HCT116 (cell line): ENCODE results near the gene FCN3. TPM values are rescaled to one million over a fixed set of nuclear protein-coding genes. Genes with fewer than 3 reads are reported as not detected.
A peak's percentile ranks its signal among the peaks of the same experiment; 100 is the strongest.

Experiments used
- ATAC-seq: fragments of 200-7000 bp; cut with Tn5 transposase; 2 replicates; pipeline ENCODE4 v1.9.1; 2020; ENCODE audit warnings: mild to moderate bottlenecking, moderate library complexity
- BruUV-seq: library from RNA; stranded (reverse); fragments of 400-500 nt; replicated peaks from 2 replicates; lab custom pipeline; 2021; lab: Mats Ljungman, UMichigan
- CTCF ChIA-PET: fragments of 300-600 bp; sonication (Branson Sonifier 250); formaldehyde crosslinking; loops from one replicate; lab custom pipeline; 2021; ENCODE audit warnings: antibody characterized with exemption; lab: Charles Lee
- POLR2A ChIA-PET: fragments of 300-600, 350-600 bp; sonication (Branson Sonifier 250); formaldehyde crosslinking; loops from one replicate; lab custom pipeline; 2021; ENCODE audit warnings: antibody characterized with exemption; lab: Charles Lee
- RAD21 ChIA-PET, 2 experiments: fragments of 300-600 bp; sonication (Branson Sonifier 250); formaldehyde crosslinking; loops; one replicate each; lab custom pipeline; 2023; ENCODE audit warnings: low total read pairs in 2 of 2; ENCODE audit not compliant: uncharacterized antibody in 2 of 2, unreplicated experiment in 2 of 2, low non-redundant PET in 1 of 2; lab: Charles Lee
- DNase-seq: peaks from one replicate; pipeline ENCODE4 v3.0.0-alpha.2; 2010; ENCODE audit warnings: low read depth, low spot score
- H2AFZ ChIP-seq: fragments of 200-600 bp; shearing (Covaris generic), sonication (generic); 2 replicates; pipeline ENCODE4 v1.6.1; 2017; ENCODE audit warnings: low read depth, mixed run types, mixed read lengths, antibody characterized with exemption, low read length; ENCODE audit not compliant: poor library complexity, severe bottlenecking
- H3K27ac ChIP-seq: 2 replicates; pipeline ENCODE4 v1.5.1; 2012; ENCODE audit warnings: low read depth, low read length
- H3K27me3 ChIP-seq: fragments of 200-600 bp; sonication (generic); 2 replicates; pipeline ENCODE4 v1.6.1; 2016; ENCODE audit warnings: mixed run types, low read length, mixed read lengths; ENCODE audit not compliant: insufficient read depth
- H3K36me3 ChIP-seq, 2 experiments: fragments of 200-500 bp in 1 of 2; fragments of 200-600 bp in 1 of 2; sonication (Bioruptor generic) in 1 of 2; sonication (generic) in 1 of 2; 2 replicates each; pipeline versions ENCODE4 v1.5.1 to v1.6.1; 2014 to 2016; ENCODE audit warnings: low read length in 2 of 2, inconsistent platforms in 1 of 2, mixed read lengths in 1 of 2, mixed run types in 1 of 2; ENCODE audit not compliant: insufficient read depth in 2 of 2, control insufficient read depth in 1 of 2
- H3K4me1 ChIP-seq, 2 experiments: fragments of 200-600 bp in 1 of 2; sonication (generic) in 1 of 2; 2 replicates each; pipeline versions ENCODE4 v1.5.1 to v1.6.1; 2012 to 2017; ENCODE audit warnings: low read length in 2 of 2, inconsistent platforms in 1 of 2, mild to moderate bottlenecking in 1 of 2, mixed read lengths in 1 of 2, mixed run types in 1 of 2, moderate library complexity in 1 of 2; ENCODE audit not compliant: insufficient read depth in 2 of 2, control insufficient read depth in 1 of 2
- H3K4me2 ChIP-seq: fragments of 200-600 bp; sonication (generic); 2 replicates; pipeline ENCODE4 v1.6.1; 2017; ENCODE audit warnings: mixed run types, low read length, mixed read lengths
- H3K4me3 ChIP-seq, 2 experiments: fragments of 200-600 bp in 1 of 2; sonication (generic) in 1 of 2; replicated peaks in 1 of 2; 2 replicates each; pipeline ENCODE4 v1.5.1; 2011 to 2016; ENCODE audit warnings: low read length in 2 of 2, control low read depth in 1 of 2, low read depth in 1 of 2, mild to moderate bottlenecking in 1 of 2, mixed read lengths in 1 of 2, mixed run types in 1 of 2
- H3K79me2 ChIP-seq: fragments of 200-600 bp; sonication (generic); 2 replicates; pipeline ENCODE4 v1.6.1; 2017; ENCODE audit warnings: mild to moderate bottlenecking, mixed run types, low read length, moderate library complexity, mixed read lengths; ENCODE audit not compliant: insufficient read depth
- H3K9ac ChIP-seq: fragments of 200-600 bp; sonication (generic); 2 replicates; pipeline ENCODE4 v1.6.1; 2016; ENCODE audit warnings: low read length, mixed read lengths
- H3K9me2 ChIP-seq: fragments of 200-600 bp; sonication (generic), shearing (Covaris generic); 2 replicates; pipeline ENCODE4 v1.6.1; 2017; ENCODE audit warnings: mixed run types, mild to moderate bottlenecking, moderate library complexity; ENCODE audit not compliant: insufficient read depth
- H3K9me3 ChIP-seq, 2 experiments: fragments of 200-500 bp in 1 of 2; fragments of 200-600 bp in 1 of 2; sonication (Bioruptor generic) in 1 of 2; sonication (generic) in 1 of 2; 2 replicates each; pipeline ENCODE4 v1.6.1; 2014 to 2017; ENCODE audit warnings: low read length in 2 of 2, mixed read lengths in 2 of 2, inconsistent platforms in 1 of 2, low read depth in 1 of 2, mild to moderate bottlenecking in 1 of 2, mixed run types in 1 of 2, moderate library complexity in 1 of 2; ENCODE audit not compliant: control insufficient read depth in 1 of 2, insufficient read depth in 1 of 2
- H4K20me1 ChIP-seq: fragments of 200-600 bp; sonication (generic), shearing (Covaris generic); 2 replicates; pipeline ENCODE4 v1.6.1; 2017; ENCODE audit warnings: mixed run types, mild to moderate bottlenecking, moderate library complexity; ENCODE audit not compliant: insufficient read depth
- CTCF ChIP-seq, 3 experiments: fragments of 200-600 bp in 1 of 3; sonication (generic) in 1 of 3; IDR thresholded peaks in 2 of 3; conservative IDR thresholded peaks in 1 of 3; 2 replicates each; pipeline ENCODE4 v1.5.1; 2012 to 2017; ENCODE audit warnings: low read depth in 2 of 3, low read length in 2 of 3, antibody characterized with exemption in 1 of 3, borderline replicate concordance in 1 of 3, control low read depth in 1 of 3, mild to moderate bottlenecking in 1 of 3, mixed read lengths in 1 of 3, mixed run types in 1 of 3, moderate library complexity in 1 of 3; ENCODE audit not compliant: insufficient read depth in 1 of 3
- EGR1 ChIP-seq: IDR thresholded peaks from 2 replicates; pipeline ENCODE4 v1.6.1; 2012; ENCODE audit warnings: low read depth
- ELF1 ChIP-seq: IDR thresholded peaks from 2 replicates; pipeline ENCODE4 v1.6.1; 2012; ENCODE audit warnings: low read depth, borderline replicate concordance
- FOSL1 ChIP-seq: IDR thresholded peaks from 2 replicates; pipeline ENCODE4 v1.6.1; 2012; ENCODE audit warnings: low read depth
- JUND ChIP-seq: IDR thresholded peaks from 2 replicates; pipeline ENCODE4 v1.6.1; 2012
- SP1 ChIP-seq: IDR thresholded peaks from 2 replicates; pipeline ENCODE4 v1.6.1; 2012; ENCODE audit warnings: low read depth
- TCF7L2 ChIP-seq: IDR thresholded peaks from 2 replicates; pipeline ENCODE4 v1.7.0; 2011; ENCODE audit warnings: borderline replicate concordance, inconsistent platforms; ENCODE audit not compliant: insufficient read depth, insufficient read length; ENCODE audit errors: extremely low read depth
- intact Hi-C: fragments of 100-400 bp; cut with micrococcal nuclease; formaldehyde crosslinking; loops from 2 replicates; pipeline ENCODE4 v1.10.0; 2022
- total RNA-seq: library from RNA; stranded (reverse); gene quantifications from one replicate; pipeline ENCODE4 v1.2.1, GENCODE V29; 2021; ENCODE audit not compliant: unreplicated experiment

The FCN3 gene
- total RNA-seq, 1 experiment from 2014 or later: 1.2 TPM

GRCh38 chr1:27356619-27357280 lies 17.9 kb downstream of the FCN3 start:
- POLR2A ChIA-PET: interaction anchor here (1.5 kb wide), 1 partner anchor 9 kb away, joined by 3 read pairs; no protein-coding TSS in a partner anchor
- CTCF ChIA-PET: interaction anchor here (1.0 to 2.5 kb wide), 6 partner anchors 8 to 313 kb away, joined by 3 to 25 read pairs (median 5); partner anchors contain the start of genes MAP3K6 and SYTL1
- Histone ChIP-seq H2AFZ (no peak overlapping the region), H3K27ac (peak overlapping the region; percentile 39; the same call in 1 of the 2 replicates), H3K4me3 (no peak overlapping the region), H3K4me2 (no peak overlapping the region), H3K4me1 (peaks cover 7 to 11% of the 10 kb centered on the region in 2 experiments; a peak in 3 of 4 replicates), H4K20me1 (no peaks in the 10 kb centered on the region), H3K9me3 (no peaks in the 10 kb centered on the region), H3K36me3 (peaks cover 0 to 7% of the 10 kb centered on the region in 2 experiments; a peak in 1 of 4 replicates), H3K79me2 (no peaks in the 10 kb centered on the region), H3K27me3 (no peaks in the 10 kb centered on the region), H3K9me2 (no peaks in the 10 kb centered on the region), H3K9ac (no peak overlapping the region)
- DNase-seq (no peak), ATAC-seq (peak; percentile 52)
- BruUV-seq: no TSS peak
- TF ChIP-seq CTCF (IDR thresholded peaks at IDR 0.05 in 2 of 3, conservative IDR thresholded peaks at IDR 0.05 in 1 of 3; ENCODE audit: borderline replicate concordance in 1 of 3, insufficient read depth in 1 of 3, low read depth in 2 of 3, low read length in 2 of 3): peak in 1 of 3 experiments; percentile 11; a peak in 1 of 6 replicates
- no peak for TF ChIP-seq SP1
- intact Hi-C loops: loop anchor here (1.0 kb wide), 1 partner anchor 32 kb away; no protein-coding TSS in a partner anchor
- RAD21 ChIA-PET: interaction anchor here (0.6 to 1.5 kb wide), 3 partner anchors 12 to 39 kb away, joined by 3 to 4 read pairs (median 3); no protein-coding TSS in a partner anchor

- no peak for TF ChIP-seq FOSL1
- no peak for TF ChIP-seq TCF7L2
- TF ChIP-seq JUND: no peak
- TF ChIP-seq ELF1: no peak
- TF ChIP-seq EGR1: no peak
- TF ChIP-seq, all 23 proteins: peak for 0
- H3K27ac ChIP-seq: no peak overlapping the region
- H3K79me2 ChIP-seq: no peaks in the 10 kb centered on the region
- no peak overlapping the region for H3K4me2 ChIP-seq
- no TSS peak for BruUV-seq
- no peak overlapping the region for H3K4me3 ChIP-seq
- H3K9me3 ChIP-seq: no peaks in the 10 kb centered on the region
- no peaks in the 10 kb centered on the region for H3K9me2 ChIP-seq
- ATAC-seq (no peak), DNase-seq (no peak)
- no peaks in the 10 kb centered on the region for H3K27me3 ChIP-seq
- ChIA-PET RAD21 (no interaction called here), CTCF (interaction anchor here (2.4 kb wide), 1 partner anchor 35 kb away, joined by 5 read pairs; no protein-coding TSS in a partner anchor), POLR2A (no interaction called here)
- intact Hi-C loops: no loop called here
- no peaks in the 10 kb centered on the region for H4K20me1 ChIP-seq
- peaks cover 7 to 11% of the 10 kb centered on the region in 2 experiments; a peak in 3 of 4 replicates for H3K4me1 ChIP-seq
- no peak overlapping the region for H3K9ac ChIP-seq
- H2AFZ ChIP-seq: no peak overlapping the region
- peaks cover 0 to 7% of the 10 kb centered on the region in 2 experiments; a peak in 1 of 4 replicates for H3K36me3 ChIP-seq
These were observed 18.4 kb downstream of the FCN3 start for GRCh38 chr1:27356277-27356618.
